Pancreas (tissue), 10 donors: ENCODE results near the gene LTBP2. TPM values are rescaled to one million over a fixed set of nuclear protein-coding genes. Genes with fewer than 3 reads are reported as not detected.

ENCODE experiments used
- ATAC-seq, 4 donors: fragments of 200-7000 bp; cut with Tn5 transposase; one replicate each; pipeline versions ENCODE4 v1.8.0 to v1.9.1; 2020; ENCODE audit warnings: mild to moderate bottlenecking in 4 of 4, moderate library complexity in 4 of 4
- DNase-seq, 6 donors: peaks; one replicate each; pipeline ENCODE4 v3.0.0-alpha.2; 2020
- FAIRE-seq: peaks from 2 replicates; lab custom pipeline; 2012; peaks lifted over from hg19 to GRCh38; lab: Jason Lieb, UNC
- H3K27ac ChIP-seq, 4 donors: fragments of 200-600 bp; sonication (generic); 1 replicate in 3 of 4; 2 replicates in 1 of 4; pipeline versions ENCODE4 v1.5.0 to v1.8.0; 2020
- H3K27me3 ChIP-seq, 4 donors: fragments of 200-600 bp; one replicate each; pipeline ENCODE4 v1.8.0; 2021
- H3K36me3 ChIP-seq, 3 donors: fragments of 200-600 bp; sonication (generic) in 1 of 3; one replicate each; pipeline versions ENCODE4 v1.5.0 to v1.8.0; 2020 to 2021
- H3K4me1 ChIP-seq, 3 donors: fragments of 200-600 bp; one replicate each; pipeline ENCODE4 v1.8.0; 2021
- H3K4me3 ChIP-seq, 4 donors: fragments of 200-600 bp; sonication (generic) in 2 of 4; one replicate each; pipeline versions ENCODE4 v1.5.0 to v1.8.0; 2020 to 2021
- H3K9me3 ChIP-seq, 4 donors: fragments of 200-600 bp; one replicate each; pipeline ENCODE4 v1.8.0; 2021
- whole genome bisulfite sequencing, 2 donors: extraction: QIAGEN DNeasy Blood & Tissue Kit; methylation state at CpG; one replicate each; pipeline ENCODE4 v1.1.7; 2013; 5-methylcytosine and 5-hydroxymethylcytosine counted together
- intact Hi-C, 3 donors: fragments of 100-400 bp; cut with DNase I; formaldehyde crosslinking; loops; one replicate each; pipeline versions ENCODE4 v1.11.1 to v1.14.2; 2022
- polyA plus RNA-seq, 2 donors: library from polyadenylated mRNA; stranded (reverse); fragments of 200-250 nt; gene quantifications; one replicate each; pipeline ENCODE4 v1.2.3, GENCODE V29; 2013
- total RNA-seq, 6 donors: library from RNA; stranded (reverse); fragmentation: NEBNext Ultra II Directional in 4 of 6; extraction: Animal tissue kit (Norgen Biotek cat#: 25700) in 4 of 6; gene quantifications; one replicate each; pipeline versions ENCODE4 v1.2.1 to v1.2.4, GENCODE V29; 2021 to 2023
- TF ChIP-seq, protein P1 (sequence below), 4 donors: fragments of 200-600 bp; sonication (generic) in 3 of 4; IDR thresholded peaks; one replicate each; pipeline versions ENCODE4 v1.5.0 to v1.8.0; 2021; ENCODE audit warnings: antibody characterized with exemption in 4 of 4
- donor health status: healthy with polysubstance abuse.
- donor health status: DM: no; HTN: no; CAD: no; lungs with moderate emphysema.
- donor health status: DM: no; HTN: no; CAD: no.
- donor health status: control.
- donor health status: control.
- donor health status: Bipolar disorder and iron deficiency.
- donor health status: DM: yes; HTN: yes; CAD: no.
- donor health status: DM: no; HTN: no; CAD: no.
- donor health status: DM: no; HTN: no; CAD: no.
- donor health status: DM: yes; HTN: yes; CAD: no.

The LTBP2 gene
- total and polyA plus RNA-seq, 8 donors = 1.8 to 18.1 (median 4.7) TPM

DNA sequence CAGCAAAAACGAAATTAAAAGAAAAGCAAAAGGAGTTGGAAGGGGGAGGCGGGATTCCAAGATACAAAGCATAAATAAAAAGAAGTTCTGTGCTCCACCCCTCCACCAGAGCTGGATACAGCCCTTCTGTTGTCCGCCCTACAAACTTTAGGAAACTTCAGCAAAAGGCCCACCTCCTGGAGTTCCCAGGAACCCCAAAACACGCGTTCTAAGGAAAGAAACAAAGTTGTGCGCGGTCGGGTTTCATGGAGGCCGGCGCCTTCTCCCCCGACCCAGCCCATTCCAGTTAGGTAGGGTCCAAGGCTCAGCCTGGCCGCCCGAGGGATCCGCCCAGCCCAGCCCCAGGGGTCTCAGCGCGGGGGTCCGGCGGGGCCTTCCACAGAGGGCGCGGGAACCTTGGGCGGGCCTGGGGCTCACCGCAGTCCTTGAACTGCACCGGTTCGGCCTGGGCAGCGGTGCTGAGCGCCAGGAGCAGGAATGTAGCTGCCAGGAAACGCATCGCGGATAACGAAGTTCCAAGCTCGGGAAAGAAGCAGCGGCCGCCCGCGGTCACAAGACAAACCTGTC is 119.2 kb downstream of the LTBP2 start, which contains the start of gene NPC2:
TSS of gene NPC2 (minus strand) at position 530 of the 567 bp plus-strand sequence. CDS start at position 499, 31 bp downstream.
- H3K4me1 ChIP-seq = peaks cover 0 to 26% (median 8%) of the 10 kb centered on the region in 3 donors
- H3K36me3 ChIP-seq = no peaks in the 10 kb centered on the region
- no peak for DNase-seq
- no peaks in the 10 kb centered on the region for H3K9me3 ChIP-seq
- peak in 3 of 4 donors; percentile 3 to 17 (median 9) for ATAC-seq
- H3K27me3 ChIP-seq = no peaks in the 10 kb centered on the region
- intact Hi-C loops = no loop called here
- H3K4me3 ChIP-seq = peak within 1 kb of the TSS; percentile 86 to 97 (median 87)
- no peak for FAIRE-seq
- TF ChIP-seq, protein P1, sequence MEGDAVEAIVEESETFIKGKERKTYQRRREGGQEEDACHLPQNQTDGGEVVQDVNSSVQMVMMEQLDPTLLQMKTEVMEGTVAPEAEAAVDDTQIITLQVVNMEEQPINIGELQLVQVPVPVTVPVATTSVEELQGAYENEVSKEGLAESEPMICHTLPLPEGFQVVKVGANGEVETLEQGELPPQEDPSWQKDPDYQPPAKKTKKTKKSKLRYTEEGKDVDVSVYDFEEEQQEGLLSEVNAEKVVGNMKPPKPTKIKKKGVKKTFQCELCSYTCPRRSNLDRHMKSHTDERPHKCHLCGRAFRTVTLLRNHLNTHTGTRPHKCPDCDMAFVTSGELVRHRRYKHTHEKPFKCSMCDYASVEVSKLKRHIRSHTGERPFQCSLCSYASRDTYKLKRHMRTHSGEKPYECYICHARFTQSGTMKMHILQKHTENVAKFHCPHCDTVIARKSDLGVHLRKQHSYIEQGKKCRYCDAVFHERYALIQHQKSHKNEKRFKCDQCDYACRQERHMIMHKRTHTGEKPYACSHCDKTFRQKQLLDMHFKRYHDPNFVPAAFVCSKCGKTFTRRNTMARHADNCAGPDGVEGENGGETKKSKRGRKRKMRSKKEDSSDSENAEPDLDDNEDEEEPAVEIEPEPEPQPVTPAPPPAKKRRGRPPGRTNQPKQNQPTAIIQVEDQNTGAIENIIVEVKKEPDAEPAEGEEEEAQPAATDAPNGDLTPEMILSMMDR (IDR thresholded peaks at IDR 0.05) = no peak
- peak within 1 kb of the TSS; percentile 61 to 90 (median 80) for H3K27ac ChIP-seq
- 0% methylated on average over 32 to 35 of the region's 35 CpGs for WGBS, 2 donors

DNA sequence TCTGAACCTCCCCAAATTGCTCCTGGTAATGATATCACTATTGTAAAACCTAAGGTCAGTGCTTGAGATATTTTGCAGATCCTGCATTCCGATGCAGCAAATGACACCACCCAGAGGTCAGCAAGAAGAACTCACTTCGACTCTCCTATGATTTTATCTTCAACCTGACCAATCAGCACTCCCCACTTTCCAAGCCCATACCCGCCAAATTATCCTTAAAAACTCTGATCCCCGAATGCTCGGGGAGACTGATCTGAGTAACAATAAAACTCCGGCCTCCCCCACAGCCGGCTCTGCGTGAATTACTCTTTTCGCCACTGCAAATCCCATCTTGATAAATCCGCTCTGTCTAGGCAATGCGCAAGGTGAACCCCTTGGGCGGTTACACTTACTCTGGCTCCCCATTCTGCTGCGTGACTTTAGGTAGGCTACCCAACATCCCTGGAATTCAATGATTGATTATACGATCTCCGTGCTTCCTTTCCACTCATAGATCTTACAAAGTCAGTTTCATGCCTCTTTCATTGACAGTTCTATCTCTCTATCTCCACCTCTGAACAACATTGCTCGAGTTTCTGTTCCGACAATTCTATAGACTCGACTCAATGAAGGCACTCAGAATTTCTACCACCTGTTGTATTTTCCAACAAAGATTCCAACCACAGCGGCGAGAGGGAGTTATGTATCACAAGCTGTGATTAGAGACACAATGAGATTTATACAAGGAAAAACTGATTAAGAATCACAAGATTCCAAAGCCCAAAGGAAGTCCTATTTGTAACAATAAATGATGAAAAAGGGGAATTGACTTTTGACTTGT is 119.9 kb downstream of the LTBP2 start:
- H3K4me1 ChIP-seq = peaks cover 0 to 30% (median 8%) of the 10 kb centered on the region in 3 donors
- TF ChIP-seq, protein P1 (IDR thresholded peaks at IDR 0.05) = no peak

DNA sequence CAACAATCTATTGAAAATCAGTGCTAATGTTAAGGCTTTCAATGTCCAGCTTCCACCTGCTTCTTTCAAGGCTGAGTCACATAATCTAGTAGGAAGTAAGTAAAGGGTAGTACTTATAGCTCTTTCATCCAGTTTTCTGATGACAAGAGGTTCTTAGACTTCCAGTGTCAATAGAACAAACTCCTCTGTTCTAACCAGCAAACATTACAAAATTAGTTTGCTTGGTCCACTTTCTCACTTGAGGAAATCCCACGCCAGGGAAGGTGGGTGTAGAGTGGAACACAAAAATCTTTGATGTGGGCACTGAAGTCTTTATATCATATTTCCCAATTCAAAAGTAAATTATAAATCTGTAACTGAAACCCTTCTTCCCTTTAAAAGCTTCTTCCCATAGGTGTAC is 121.6 kb downstream of the LTBP2 start:
- H3K4me1 ChIP-seq = peaks cover 0 to 27% (median 8%) of the 10 kb centered on the region in 3 donors
- TF ChIP-seq, protein P1 (IDR thresholded peaks at IDR 0.05) = no peak
- H3K27ac ChIP-seq = no peak overlapping the region
- FAIRE-seq (no peak), ATAC-seq (no peak), DNase-seq (no peak)
- intact Hi-C loops = no loop called here
- H3K9me3 ChIP-seq = no peaks in the 10 kb centered on the region
- H3K4me3 ChIP-seq = no peak overlapping the region
- H3K36me3 ChIP-seq = no peaks in the 10 kb centered on the region
- no peaks in the 10 kb centered on the region for H3K27me3 ChIP-seq
- 89 to 91% methylated on average over 1 of the region's 1 CpG for WGBS, 2 donors

More for the DNA sequence above, 119.9 kb downstream of the LTBP2 start:
- ATAC-seq = no peak
- 5% methylated on average over 20 of the region's 20 CpGs for WGBS, 2 donors
- Histone ChIP-seq H3K27me3 (no peaks in the 10 kb centered on the region), H3K27ac (peak overlapping the region in 3 of 4 donors; percentile 75 to 90 (median 86)), H3K36me3 (no peaks in the 10 kb centered on the region), H3K9me3 (no peaks in the 10 kb centered on the region), H3K4me3 (peak overlapping the region; percentile 54 to 94 (median 87))
- no peak for FAIRE-seq
- intact Hi-C loops = no loop called here
- DNase-seq = no peak

DNA sequence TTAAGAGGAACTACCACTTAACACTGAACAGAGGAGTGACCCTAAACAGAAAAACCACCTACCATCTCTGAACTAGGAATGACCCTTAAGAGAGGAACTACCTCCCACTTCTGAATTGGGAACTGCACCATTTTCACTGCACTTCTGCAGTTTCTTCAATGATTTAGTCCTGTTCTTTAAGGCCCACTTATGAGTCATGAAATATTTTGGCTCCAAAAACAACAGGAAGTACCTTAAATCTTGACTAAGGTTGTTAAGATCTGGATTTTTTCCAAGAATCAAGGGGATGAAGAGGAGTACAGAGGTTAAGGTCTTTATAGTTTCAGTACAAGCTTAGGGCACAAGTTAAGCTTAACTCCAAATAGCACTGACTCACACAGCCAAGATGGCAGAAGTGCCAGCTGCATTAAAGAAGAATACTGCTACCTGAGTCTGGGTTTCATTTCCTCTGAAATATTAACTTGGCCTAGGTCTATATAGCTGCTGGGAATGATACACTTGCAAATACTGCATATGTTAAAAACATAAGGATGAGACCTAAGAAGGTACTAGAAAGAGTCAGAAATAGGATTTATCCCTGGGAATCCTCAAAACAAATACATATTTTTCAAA is 123.1 kb downstream of the LTBP2 start:
- FAIRE-seq = no peak

More for the DNA sequence above, 123.1 kb downstream of the LTBP2 start:
- Histone ChIP-seq H3K36me3 (no peaks in the 10 kb centered on the region), H3K4me3 (no peak overlapping the region), H3K4me1 (peaks cover 0 to 17% (median 8%) of the 10 kb centered on the region in 3 donors), H3K9me3 (no peaks in the 10 kb centered on the region), H3K27me3 (no peaks in the 10 kb centered on the region), H3K27ac (peak overlapping the region in 1 of 4 donors; percentile 27)
- intact Hi-C loops = loop anchor here in 1 of 3 donors (10.0 kb wide), 1 partner anchor 124 kb away; no protein-coding TSS in a partner anchor
- DNase-seq = no peak
- TF ChIP-seq, protein P1 (IDR thresholded peaks at IDR 0.05) = no peak
- ATAC-seq = no peak
